ENCODE measurements around the gene NELFE. TPM values are rescaled to one million over a fixed set of nuclear protein-coding genes. Genes with fewer than 3 reads are reported as not detected.

The NELFE gene
- total and polyA plus RNA-seq, 2 of the 13 experiments (the other 11 are each of a cell fraction or from before 2014, with no cell fraction given), result 51.3 to 69.8 TPM

GRCh38 chr6:31952890-31953289 is 5.9 kb downstream of the NELFE start (continued):
- TF ChIP-seq ZNF34 (CRISPR knock-in tag; IDR thresholded peaks at IDR 0.05; ENCODE audit: borderline replicate concordance) (no peak), JUNB (CRISPR knock-in tag; IDR thresholded peaks at IDR 0.05; ENCODE audit: borderline replicate concordance) (0 out of 2 replicates have a peak, but pooled peaks have one; percentile 59), ELF1 (CRISPR knock-in tag; IDR thresholded peaks at IDR 0.05) (no peak), SOX13 (IDR thresholded peaks at IDR 0.05) (no peak), SOX13 (CRISPR knock-in tag; conservative IDR thresholded peaks at IDR 0.05 in 1 of 2, IDR thresholded peaks at IDR 0.05 in 1 of 2) (no peak), ZNF737 (CRISPR knock-in tag; IDR thresholded peaks at IDR 0.05; ENCODE audit: borderline replicate concordance) (no peak), SKI (IDR thresholded peaks at IDR 0.05; ENCODE audit: partially characterized antibody) (no peak), ZNF775 (CRISPR knock-in tag; IDR thresholded peaks at IDR 0.05; ENCODE audit: borderline replicate concordance) (no peak), HMGA1 (CRISPR knock-in tag; conservative IDR thresholded peaks at IDR 0.05) (no peak), HDAC1 (CRISPR knock-in tag; IDR thresholded peaks at IDR 0.05) (no peak), RBM22 (optimal IDR thresholded peaks at IDR 0.05; ENCODE audit: low read length) (peak; percentile 80), SCMH1 (CRISPR knock-in tag; IDR thresholded peaks at IDR 0.05; ENCODE audit: borderline replicate concordance) (no peak), ZNF850 (CRISPR knock-in tag; conservative IDR thresholded peaks at IDR 0.05) (no peak), HCFC1 (IDR thresholded peaks at IDR 0.05; ENCODE audit: low read depth, low read length) (no peak), NFIB (CRISPR knock-in tag; IDR thresholded peaks at IDR 0.05; ENCODE audit: borderline replicate concordance) (peak; percentile 52; the same call in 1 of the 2 replicates), PHF5A (CRISPR knock-in tag; IDR thresholded peaks at IDR 0.05; ENCODE audit: low read depth, unreplicated experiment) (no peak), ZNF703 (CRISPR knock-in tag; IDR thresholded peaks at IDR 0.05; ENCODE audit: borderline replicate concordance) (no peak), NFKB2 (CRISPR knock-in tag; IDR thresholded peaks at IDR 0.05; ENCODE audit: borderline replicate concordance) (no peak), HOMEZ (CRISPR knock-in tag; IDR thresholded peaks at IDR 0.05; ENCODE audit: low read depth) (no peak), ZFP62 (CRISPR knock-in tag; IDR thresholded peaks at IDR 0.05) (no peak)
- TF ChIP-seq, protein P1, sequence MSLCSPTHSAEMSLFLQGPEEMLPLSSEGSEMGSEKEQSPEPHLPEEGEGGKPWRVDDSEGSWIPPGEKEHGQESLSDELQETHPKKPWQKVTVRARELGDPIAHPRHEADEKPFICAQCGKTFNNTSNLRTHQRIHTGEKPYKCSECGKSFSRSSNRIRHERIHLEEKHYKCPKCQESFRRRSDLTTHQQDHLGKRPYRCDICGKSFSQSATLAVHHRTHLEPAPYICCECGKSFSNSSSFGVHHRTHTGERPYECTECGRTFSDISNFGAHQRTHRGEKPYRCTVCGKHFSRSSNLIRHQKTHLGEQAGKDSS (CRISPR knock-in tag; IDR thresholded peaks at IDR 0.05; ENCODE audit: borderline replicate concordance, low read depth), result no peak
- TF ChIP-seq, protein P2, sequence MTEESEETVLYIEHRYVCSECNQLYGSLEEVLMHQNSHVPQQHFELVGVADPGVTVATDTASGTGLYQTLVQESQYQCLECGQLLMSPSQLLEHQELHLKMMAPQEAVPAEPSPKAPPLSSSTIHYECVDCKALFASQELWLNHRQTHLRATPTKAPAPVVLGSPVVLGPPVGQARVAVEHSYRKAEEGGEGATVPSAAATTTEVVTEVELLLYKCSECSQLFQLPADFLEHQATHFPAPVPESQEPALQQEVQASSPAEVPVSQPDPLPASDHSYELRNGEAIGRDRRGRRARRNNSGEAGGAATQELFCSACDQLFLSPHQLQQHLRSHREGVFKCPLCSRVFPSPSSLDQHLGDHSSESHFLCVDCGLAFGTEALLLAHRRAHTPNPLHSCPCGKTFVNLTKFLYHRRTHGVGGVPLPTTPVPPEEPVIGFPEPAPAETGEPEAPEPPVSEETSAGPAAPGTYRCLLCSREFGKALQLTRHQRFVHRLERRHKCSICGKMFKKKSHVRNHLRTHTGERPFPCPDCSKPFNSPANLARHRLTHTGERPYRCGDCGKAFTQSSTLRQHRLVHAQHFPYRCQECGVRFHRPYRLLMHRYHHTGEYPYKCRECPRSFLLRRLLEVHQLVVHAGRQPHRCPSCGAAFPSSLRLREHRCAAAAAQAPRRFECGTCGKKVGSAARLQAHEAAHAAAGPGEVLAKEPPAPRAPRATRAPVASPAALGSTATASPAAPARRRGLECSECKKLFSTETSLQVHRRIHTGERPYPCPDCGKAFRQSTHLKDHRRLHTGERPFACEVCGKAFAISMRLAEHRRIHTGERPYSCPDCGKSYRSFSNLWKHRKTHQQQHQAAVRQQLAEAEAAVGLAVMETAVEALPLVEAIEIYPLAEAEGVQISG (CRISPR knock-in tag; IDR thresholded peaks at IDR 0.05), result no peak
- TF ChIP-seq, protein P3, sequence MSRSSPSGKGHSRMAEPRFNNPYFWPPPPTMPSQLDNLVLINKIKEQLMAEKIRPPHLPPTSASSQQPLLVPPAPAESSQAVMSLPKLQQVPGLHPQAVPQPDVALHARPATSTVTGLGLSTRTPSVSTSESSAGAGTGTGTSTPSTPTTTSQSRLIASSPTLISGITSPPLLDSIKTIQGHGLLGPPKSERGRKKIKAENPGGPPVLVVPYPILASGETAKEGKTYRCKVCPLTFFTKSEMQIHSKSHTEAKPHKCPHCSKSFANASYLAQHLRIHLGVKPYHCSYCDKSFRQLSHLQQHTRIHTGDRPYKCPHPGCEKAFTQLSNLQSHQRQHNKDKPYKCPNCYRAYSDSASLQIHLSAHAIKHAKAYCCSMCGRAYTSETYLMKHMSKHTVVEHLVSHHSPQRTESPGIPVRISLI (CRISPR knock-in tag; IDR thresholded peaks at IDR 0.05; ENCODE audit: borderline replicate concordance), result no peak
- TF ChIP-seq, protein P4, sequence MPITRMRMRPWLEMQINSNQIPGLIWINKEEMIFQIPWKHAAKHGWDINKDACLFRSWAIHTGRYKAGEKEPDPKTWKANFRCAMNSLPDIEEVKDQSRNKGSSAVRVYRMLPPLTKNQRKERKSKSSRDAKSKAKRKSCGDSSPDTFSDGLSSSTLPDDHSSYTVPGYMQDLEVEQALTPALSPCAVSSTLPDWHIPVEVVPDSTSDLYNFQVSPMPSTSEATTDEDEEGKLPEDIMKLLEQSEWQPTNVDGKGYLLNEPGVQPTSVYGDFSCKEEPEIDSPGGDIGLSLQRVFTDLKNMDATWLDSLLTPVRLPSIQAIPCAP (CRISPR knock-in tag; IDR thresholded peaks at IDR 0.05; ENCODE audit: low read depth), result no peak
